Upper lobe of left lung (tissue), 4 donors: ENCODE data around the gene CIAO2B.

Source experiments
- EP300 ChIP-seq, 4 donors: sonication (generic); formaldehyde crosslinking; IDR thresholded peaks; one replicate each; pipeline ENCODE4 v1.5.1; 2017; ENCODE audit warnings: antibody characterized with exemption in 4 of 4, control low read depth in 2 of 4
- POLR2A ChIP-seq, 4 donors: fragments of 450-650 bp; IDR thresholded peaks; one replicate each; pipeline ENCODE4 v1.5.1; 2016 to 2017; ENCODE audit warnings: antibody characterized with exemption in 4 of 4, mild to moderate bottlenecking in 2 of 4
- POLR2AphosphoS5 ChIP-seq, 2 donors: sonication (generic); formaldehyde crosslinking; IDR thresholded peaks; one replicate each; pipeline ENCODE4 v1.5.1; 2017; ENCODE audit warnings: antibody characterized with exemption in 2 of 2
- TF ChIP-seq, protein P1 (sequence below), 6 experiments: fragments of 450-650 bp in 4 of 6; fragments of 200-600 bp in 2 of 6; sonication (generic) in 2 of 6; IDR thresholded peaks; one replicate each; pipeline ENCODE4 v1.5.1; 2016 to 2019; ENCODE audit warnings: antibody characterized with exemption in 6 of 6

- TF ChIP-seq, protein P1, sequence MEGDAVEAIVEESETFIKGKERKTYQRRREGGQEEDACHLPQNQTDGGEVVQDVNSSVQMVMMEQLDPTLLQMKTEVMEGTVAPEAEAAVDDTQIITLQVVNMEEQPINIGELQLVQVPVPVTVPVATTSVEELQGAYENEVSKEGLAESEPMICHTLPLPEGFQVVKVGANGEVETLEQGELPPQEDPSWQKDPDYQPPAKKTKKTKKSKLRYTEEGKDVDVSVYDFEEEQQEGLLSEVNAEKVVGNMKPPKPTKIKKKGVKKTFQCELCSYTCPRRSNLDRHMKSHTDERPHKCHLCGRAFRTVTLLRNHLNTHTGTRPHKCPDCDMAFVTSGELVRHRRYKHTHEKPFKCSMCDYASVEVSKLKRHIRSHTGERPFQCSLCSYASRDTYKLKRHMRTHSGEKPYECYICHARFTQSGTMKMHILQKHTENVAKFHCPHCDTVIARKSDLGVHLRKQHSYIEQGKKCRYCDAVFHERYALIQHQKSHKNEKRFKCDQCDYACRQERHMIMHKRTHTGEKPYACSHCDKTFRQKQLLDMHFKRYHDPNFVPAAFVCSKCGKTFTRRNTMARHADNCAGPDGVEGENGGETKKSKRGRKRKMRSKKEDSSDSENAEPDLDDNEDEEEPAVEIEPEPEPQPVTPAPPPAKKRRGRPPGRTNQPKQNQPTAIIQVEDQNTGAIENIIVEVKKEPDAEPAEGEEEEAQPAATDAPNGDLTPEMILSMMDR (IDR thresholded peaks at IDR 0.05), result no peak
- TF ChIP-seq EP300 (IDR thresholded peaks at IDR 0.05) (no peak), POLR2A (IDR thresholded peaks at IDR 0.05) (no peak), POLR2AphosphoS5 (IDR thresholded peaks at IDR 0.05) (no peak)
Measured at GRCh38 chr16:66949472-66949871, 15.3 kb upstream of the CIAO2B start.
